ENCODE measurements around the gene ST3GAL6.
"Not testable (repeated sequence)": the region's sequence is repeated elsewhere in the genome, so short reads cannot be mapped to it uniquely, and the experiment has no call there.

The ST3GAL6 gene

GRCh38 chr3:98799479-98799878 lies 36.3 kb downstream of the ST3GAL6 start:
- DNase-seq (ENCODE audit: low read depth in 2 of 2, low spot score in 1 of 2) = no peak

- no peak for DNase-seq (ENCODE audit: low read depth in 2 of 2, low spot score in 1 of 2)
These were observed 37.3 kb downstream of the ST3GAL6 start for GRCh38 chr3:98800401-98800800.

GRCh38 chr3:98801043-98801747 lies 38.1 kb downstream of the ST3GAL6 start:
- no peak for DNase-seq (ENCODE audit: low read depth in 2 of 2, low spot score in 1 of 2)

GRCh38 chr3:98805571-98805970 lies 42.4 kb downstream of the ST3GAL6 start:
- no peak for DNase-seq (ENCODE audit: low read depth in 2 of 2, low spot score in 1 of 2)

GRCh38 chr3:98806521-98806920 lies 43.4 kb downstream of the ST3GAL6 start:
- DNase-seq (ENCODE audit: low read depth in 2 of 2, low spot score in 1 of 2) = no peak

GRCh38 chr3:98807011-98807410 lies 43.9 kb downstream of the ST3GAL6 start:
- DNase-seq (ENCODE audit: low read depth in 2 of 2, low spot score in 1 of 2) = no peak

- no peak for DNase-seq (ENCODE audit: low read depth in 2 of 2, low spot score in 1 of 2)
These were observed 44.4 kb downstream of the ST3GAL6 start for GRCh38 chr3:98807561-98807960.

GRCh38 chr3:98808071-98808470 lies 44.9 kb downstream of the ST3GAL6 start:
- no peak for DNase-seq (ENCODE audit: low read depth in 2 of 2, low spot score in 1 of 2)

GRCh38 chr3:98809557-98809956 lies 46.4 kb downstream of the ST3GAL6 start:
- DNase-seq (ENCODE audit: low read depth in 2 of 2, low spot score in 1 of 2) = no peak

GRCh38 chr3:98811048-98811447 lies 47.9 kb downstream of the ST3GAL6 start:
- DNase-seq (ENCODE audit: low read depth in 2 of 2, low spot score in 1 of 2) = no peak

GRCh38 chr3:98812851-98813374 lies 49.8 kb downstream of the ST3GAL6 start:
- no peak for DNase-seq (ENCODE audit: low read depth in 2 of 2, low spot score in 1 of 2)

GRCh38 chr3:98814817-98815420 lies 51.8 kb downstream of the ST3GAL6 start:
- DNase-seq (ENCODE audit: low read depth in 2 of 2, low spot score in 1 of 2) = no peak

GRCh38 chr3:98817547-98818041 lies 54.5 kb downstream of the ST3GAL6 start:
- DNase-seq (ENCODE audit: low read depth in 2 of 2, low spot score in 1 of 2) = no peak

GRCh38 chr3:98821063-98821462 lies 57.9 kb downstream of the ST3GAL6 start:
- no peak for DNase-seq (ENCODE audit: low read depth in 2 of 2, low spot score in 1 of 2)

- no peak for DNase-seq (ENCODE audit: low read depth in 2 of 2, low spot score in 1 of 2)
These were observed 60.7 kb downstream of the ST3GAL6 start for GRCh38 chr3:98823791-98824190.

GRCh38 chr3:98824256-98824655 lies 61.1 kb downstream of the ST3GAL6 start:
- no peak for DNase-seq (ENCODE audit: low read depth in 2 of 2, low spot score in 1 of 2)

GRCh38 chr3:98826126-98826525 lies 63.0 kb downstream of the ST3GAL6 start:
- DNase-seq (ENCODE audit: low read depth in 2 of 2, low spot score in 1 of 2) = no peak

- DNase-seq (ENCODE audit: low read depth in 2 of 2, low spot score in 1 of 2) = no peak
These were observed 64.2 kb downstream of the ST3GAL6 start for GRCh38 chr3:98827221-98827920.

GRCh38 chr3:98829246-98829832 lies 66.2 kb downstream of the ST3GAL6 start:
- DNase-seq (ENCODE audit: low read depth in 2 of 2, low spot score in 1 of 2) = no peak

GRCh38 chr3:98831060-98831459 lies 67.9 kb downstream of the ST3GAL6 start:
- not testable (repeated sequence) for DNase-seq (ENCODE audit: low read depth in 2 of 2, low spot score in 1 of 2)

GRCh38 chr3:98839846-98840245 lies 76.7 kb downstream of the ST3GAL6 start:
- no peak for DNase-seq (ENCODE audit: low read depth in 2 of 2, low spot score in 1 of 2)
